ENCODE measurements around the gene GALNT6. TPM values are rescaled to one million over a fixed set of nuclear protein-coding genes. Genes with fewer than 3 reads are reported as not detected.
"Not testable (repeated sequence)": the region's sequence is repeated elsewhere in the genome, so short reads cannot be mapped to it uniquely, and the experiment has no call there.

GALNT6 gene
- polyA plus RNA-seq, 1 donor from 2014 or later: 4.6 TPM

GRCh38 chr12:51342416-51342815 lies 48.8 kb downstream of the GALNT6 start:
- no peak overlapping the region for H3K27ac Mint-ChIP-seq
- no peaks in the 10 kb centered on the region for H3K36me3 Mint-ChIP-seq
- H3K4me1 Mint-ChIP-seq: peaks cover 19 to 21% (median 20%) of the 10 kb centered on the region in 3 donors
- H3K9me3 Mint-ChIP-seq: no peaks in the 10 kb centered on the region
- H3K4me3 Mint-ChIP-seq: no peak overlapping the region
- no peaks in the 10 kb centered on the region for H3K27me3 Mint-ChIP-seq

DNA sequence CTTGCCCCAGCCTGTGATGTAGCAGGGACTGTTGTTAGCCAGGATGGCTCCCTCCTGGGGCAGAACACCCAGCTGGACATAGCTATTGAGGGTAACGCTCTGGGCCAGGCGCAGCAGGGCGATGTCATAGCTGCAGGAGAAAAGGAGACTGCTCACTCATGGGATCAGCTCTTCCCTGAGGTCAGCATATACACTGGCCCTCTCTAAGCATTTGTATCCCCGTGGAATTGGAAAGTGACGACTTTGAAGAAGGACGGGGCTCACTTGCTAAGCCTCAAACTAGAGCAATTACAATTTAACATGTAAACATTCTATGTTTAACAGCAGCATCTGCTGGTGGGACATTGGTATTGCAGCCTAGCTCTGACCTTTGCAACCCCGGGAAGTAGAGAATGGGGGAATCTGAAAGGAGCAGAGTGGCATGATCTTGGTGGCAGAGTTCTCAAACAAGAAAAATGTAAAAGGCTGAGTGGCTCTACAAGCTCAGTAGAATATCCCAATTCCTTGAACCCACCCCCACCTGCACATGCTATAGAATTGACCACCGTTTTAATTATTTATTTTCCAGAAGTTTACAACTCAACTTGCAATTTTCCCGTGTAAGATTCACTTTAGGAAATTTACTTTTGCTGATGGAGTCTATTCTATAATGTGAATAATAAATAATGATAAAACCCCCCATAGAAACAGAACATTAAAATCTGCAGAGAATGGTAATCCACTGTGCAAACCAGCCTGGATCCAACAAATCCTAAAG lies 49.8 kb downstream of the GALNT6 start:
- H3K27ac Mint-ChIP-seq: peak overlapping the region in 1 of 3 donors; percentile 21
- H3K9me3 Mint-ChIP-seq: no peaks in the 10 kb centered on the region
- H3K4me1 Mint-ChIP-seq: peaks cover 19 to 21% (median 20%) of the 10 kb centered on the region in 3 donors

GRCh38 chr12:51339750-51340149 lies 51.5 kb downstream of the GALNT6 start:
- no peaks in the 10 kb centered on the region for H3K27me3 Mint-ChIP-seq

More for the DNA sequence above, 49.8 kb downstream of the GALNT6 start:
- Mint-ChIP-seq H3K4me3 (peak overlapping the region in 1 of 4 donors; percentile 74), H3K27me3 (no peaks in the 10 kb centered on the region), H3K36me3 (no peaks in the 10 kb centered on the region)

GRCh38 chr12:51337336-51337735 lies 53.9 kb downstream of the GALNT6 start:
- Mint-ChIP-seq H3K4me3 (peak overlapping the region in 1 of 4 donors; percentile 9), H3K4me1 (peaks cover 6 to 11% (median 7%) of the 10 kb centered on the region in 3 donors)
- not testable (repeated sequence) for H3K9me3 Mint-ChIP-seq, H3K36me3 Mint-ChIP-seq, H3K27ac Mint-ChIP-seq, H3K27me3 Mint-ChIP-seq

More at GRCh38 chr12:51339750-51340149, 51.5 kb downstream of the GALNT6 start:
- Mint-ChIP-seq H3K27ac (no peak overlapping the region), H3K9me3 (no peaks in the 10 kb centered on the region), H3K4me1 (peaks cover 15 to 21% (median 20%) of the 10 kb centered on the region in 3 donors), H3K36me3 (no peaks in the 10 kb centered on the region), H3K4me3 (no peak overlapping the region)

GRCh38 chr12:51335931-51336330 lies 55.3 kb downstream of the GALNT6 start:
- Mint-ChIP-seq H3K9me3 (no peaks in the 10 kb centered on the region), H3K27ac (peak overlapping the region in 1 of 3 donors; percentile 14), H3K27me3 (no peaks in the 10 kb centered on the region), H3K36me3 (no peaks in the 10 kb centered on the region), H3K4me1 (peaks cover 0 to 6% (median 0%) of the 10 kb centered on the region in 3 donors), H3K4me3 (no peak overlapping the region)

DNA sequence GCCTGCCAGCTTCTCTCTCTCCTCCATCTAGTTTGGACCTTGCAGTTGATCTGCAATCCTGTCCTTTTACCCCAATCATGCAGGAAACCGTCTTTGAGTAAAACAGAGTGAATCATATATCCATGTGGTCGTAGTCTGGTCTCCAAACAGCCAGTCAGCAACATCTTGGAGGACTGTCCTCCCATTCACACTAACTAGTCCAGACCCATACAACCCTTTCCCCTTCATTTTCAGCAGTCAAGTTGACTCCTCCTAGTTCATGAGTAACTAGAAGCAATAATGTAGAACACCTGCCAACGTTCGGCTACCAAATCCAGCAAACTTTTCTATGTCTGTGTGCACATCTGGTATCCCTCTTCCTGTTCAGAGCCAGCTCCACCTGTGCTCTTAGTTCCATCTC lies 56.4 kb downstream of the GALNT6 start:
- peaks cover 6 to 15% (median 7%) of the 10 kb centered on the region in 3 donors for H3K4me1 Mint-ChIP-seq
- no peak overlapping the region for H3K4me3 Mint-ChIP-seq
- no peak overlapping the region for H3K27ac Mint-ChIP-seq
- peaks cover 2% of the 10 kb centered on the region for H3K27me3 Mint-ChIP-seq
- no peaks in the 10 kb centered on the region for H3K36me3 Mint-ChIP-seq
- H3K9me3 Mint-ChIP-seq: peaks cover 0 to 1% (median 0%) of the 10 kb centered on the region in 3 donors

- Mint-ChIP-seq H3K27me3 (peaks cover 2% of the 10 kb centered on the region), H3K9me3 (peaks cover 0 to 1% (median 0%) of the 10 kb centered on the region in 3 donors), H3K36me3 (no peaks in the 10 kb centered on the region), H3K27ac (no peak overlapping the region), H3K4me3 (peak overlapping the region in 1 of 4 donors; percentile 54), H3K4me1 (peaks cover 10 to 20% (median 14%) of the 10 kb centered on the region in 3 donors)
Observed at GRCh38 chr12:51333536-51333935, 57.7 kb downstream of the GALNT6 start.

- H3K36me3 Mint-ChIP-seq: no peaks in the 10 kb centered on the region
- H3K27ac Mint-ChIP-seq: peak overlapping the region; percentile 13 to 78 (median 69)
- H3K27me3 Mint-ChIP-seq: peaks cover 2% of the 10 kb centered on the region
- H3K4me1 Mint-ChIP-seq: peaks cover 32 to 42% (median 37%) of the 10 kb centered on the region in 3 donors
- peaks cover 0 to 1% (median 0%) of the 10 kb centered on the region in 3 donors for H3K9me3 Mint-ChIP-seq
- H3K4me3 Mint-ChIP-seq: peak overlapping the region in 3 of 4 donors; percentile 24 to 74 (median 73)
Observed at GRCh38 chr12:51330186-51330585, 61.0 kb downstream of the GALNT6 start.

- Mint-ChIP-seq H3K36me3 (peaks cover 2% of the 10 kb centered on the region), H3K4me1 (peaks cover 36 to 45% (median 41%) of the 10 kb centered on the region in 3 donors), H3K27ac (peak overlapping the region; percentile 13 to 78 (median 69)), H3K9me3 (peaks cover 0 to 1% (median 0%) of the 10 kb centered on the region in 3 donors), H3K27me3 (peaks cover 2% of the 10 kb centered on the region), H3K4me3 (peak overlapping the region; percentile 24 to 74 (median 56))
Observed at GRCh38 chr12:51329742-51330141, 61.5 kb downstream of the GALNT6 start.

DNA sequence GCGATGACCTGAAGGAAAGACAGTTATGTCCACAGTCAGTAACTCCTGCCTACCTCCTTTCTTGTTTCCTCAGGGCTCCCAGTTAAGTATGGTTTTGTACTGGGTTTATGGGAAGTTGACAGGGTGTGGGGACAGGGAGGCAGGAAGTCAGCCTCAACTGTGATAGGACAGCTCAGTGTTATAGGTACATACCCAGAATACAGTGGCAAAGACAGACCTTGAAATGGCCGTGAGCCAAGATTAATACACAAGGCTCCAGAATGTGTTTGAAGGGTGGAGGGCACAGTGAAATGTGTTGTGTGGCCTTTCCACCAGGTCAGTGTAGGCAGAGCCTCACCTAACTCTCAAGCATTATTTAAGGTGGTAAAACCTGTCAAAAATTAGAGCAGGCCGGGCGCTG lies 62.6 kb downstream of the GALNT6 start:
- Mint-ChIP-seq H3K4me3 (peak overlapping the region in 1 of 4 donors; percentile 43), H3K27ac (peak overlapping the region in 1 of 3 donors; percentile 19), H3K36me3 (peaks cover 2% of the 10 kb centered on the region), H3K9me3 (peaks cover 0 to 1% (median 0%) of the 10 kb centered on the region in 3 donors), H3K27me3 (peaks cover 2% of the 10 kb centered on the region), H3K4me1 (peaks cover 37 to 47% (median 41%) of the 10 kb centered on the region in 3 donors)

GRCh38 chr12:51326698-51327439 lies 64.3 kb downstream of the GALNT6 start:
- Mint-ChIP-seq H3K4me1 (peaks cover 51 to 55% (median 52%) of the 10 kb centered on the region in 3 donors), H3K27me3 (peaks cover 2% of the 10 kb centered on the region), H3K27ac (peak overlapping the region; percentile 67 to 93 (median 87)), H3K9me3 (peaks cover 0 to 1% (median 0%) of the 10 kb centered on the region in 3 donors), H3K4me3 (peak overlapping the region; percentile 3 to 94 (median 73)), H3K36me3 (peaks cover 8% of the 10 kb centered on the region)

DNA sequence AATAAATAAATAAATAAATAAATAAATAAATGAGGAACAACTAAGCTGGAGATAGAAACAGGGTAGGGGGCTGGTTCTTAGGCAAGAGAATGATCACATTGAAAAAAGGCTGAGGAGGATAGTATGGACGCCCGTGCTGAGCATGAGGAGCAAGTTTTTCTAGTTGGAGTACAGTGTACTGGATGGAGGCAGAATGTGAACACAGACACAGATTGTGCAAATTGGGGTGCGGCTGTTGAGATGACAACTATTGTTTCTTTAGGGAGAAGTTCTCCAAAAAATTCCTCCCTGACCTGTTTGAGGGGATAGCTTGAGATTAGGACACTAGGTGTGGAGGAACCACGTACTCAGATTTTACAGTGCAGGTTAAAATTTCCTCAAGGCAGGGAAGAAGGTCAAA lies 66.3 kb downstream of the GALNT6 start:
- Mint-ChIP-seq H3K27ac (peak overlapping the region; percentile 82 to 93 (median 91)), H3K9me3 (no peaks in the 10 kb centered on the region), H3K27me3 (peaks cover 1% of the 10 kb centered on the region), H3K36me3 (peaks cover 15% of the 10 kb centered on the region), H3K4me3 (peak overlapping the region; percentile 49 to 94 (median 80)), H3K4me1 (peaks cover 60 to 62% (median 60%) of the 10 kb centered on the region in 3 donors)

- Mint-ChIP-seq H3K9me3 (no peaks in the 10 kb centered on the region), H3K4me3 (peak within 1 kb of the TSS; percentile 91 to 97 (median 94)), H3K36me3 (peaks cover 15% of the 10 kb centered on the region)
Observed at GRCh38 chr12:51323966-51324895, 67.0 kb downstream of the GALNT6 start, which contains the start of gene BIN2. Gene BIN2, minus strand, starts transcription at chr12:51324174. Its CDS starts 72 bp downstream, at chr12:51324102.

More at GRCh38 chr12:51323966-51324895, 67.0 kb downstream of the GALNT6 start, which contains the start of gene BIN2:
- Mint-ChIP-seq H3K27me3 (no peaks in the 10 kb centered on the region), H3K4me1 (peaks cover 61 to 65% (median 62%) of the 10 kb centered on the region in 3 donors), H3K27ac (peak within 1 kb of the TSS; percentile 93 to 98 (median 94))
